K562 (cell line): Measurements from ENCODE around the gene AGO4. TPM values are rescaled to one million over a fixed set of nuclear protein-coding genes. Genes with fewer than 3 reads are reported as not detected.
"Not testable (repeated sequence)": the region's sequence is repeated elsewhere in the genome, so short reads cannot be mapped to it uniquely, and the experiment has no call there.

Experiments used
- EGR1 ChIP-seq: fragments of 450-650 bp; conservative IDR thresholded peaks from 2 replicates; pipeline ENCODE4 v1.6.1; 2017; ENCODE audit warnings: mild to moderate bottlenecking
- GABPA ChIP-seq: fragments of 200-800 bp; sonication (Bioruptor generic); conservative IDR thresholded peaks from 2 replicates; pipeline ENCODE4 v1.6.1; 2016; ENCODE audit warnings: low read depth, missing genetic modification characterization, missing compliant biosample characterization
- HDAC2 ChIP-seq: fragments of 450-650 bp; IDR thresholded peaks from 2 replicates; pipeline ENCODE4 v1.6.1; 2016; ENCODE audit warnings: mild to moderate bottlenecking
- HLTF ChIP-seq: fragments of 450-650 bp; IDR thresholded peaks from 2 replicates; pipeline ENCODE4 v1.6.1; 2016
- L3MBTL2 ChIP-seq: fragments of 450-650 bp; IDR thresholded peaks from 2 replicates; pipeline ENCODE4 v1.6.1; 2016; ENCODE audit warnings: mild to moderate bottlenecking, moderate library complexity
- MTA3 ChIP-seq: fragments of 450-650 bp; formaldehyde crosslinking; IDR thresholded peaks from 2 replicates; pipeline ENCODE4 v1.6.1; 2017; ENCODE audit warnings: mild to moderate bottlenecking, borderline replicate concordance
- POLR2B ChIP-seq: fragments of 450-650 bp; IDR thresholded peaks from 2 replicates; pipeline ENCODE4 v1.6.1; 2018; ENCODE audit warnings: low read depth; ENCODE audit not compliant: partially characterized antibody
- RBFOX2 ChIP-seq: fragments of 200-400 bp; formaldehyde crosslinking; IDR thresholded peaks from 2 replicates; pipeline ENCODE4 v1.6.1; 2017; ENCODE audit warnings: low read depth, mild to moderate bottlenecking, low read length, moderate library complexity
- ZBTB11 ChIP-seq, 3 experiments: fragments of 200-800 bp in 1 of 3; fragments of 250-450 bp in 1 of 3; fragments of 450-650 bp in 1 of 3; sonication (Bioruptor Pico) in 1 of 3; sonication (Bioruptor generic) in 1 of 3; formaldehyde crosslinking in 1 of 3; IDR thresholded peaks; 2 replicates each; pipeline versions ENCODE4 v1.6.1 to v1.8.0; 2016 to 2022; ENCODE audit warnings: mild to moderate bottlenecking in 2 of 3, missing genetic modification characterization in 2 of 3, missing compliant biosample characterization in 1 of 3, moderate library complexity in 1 of 3
- ZKSCAN8 ChIP-seq: fragments of 200-800 bp; sonication (Bioruptor generic); IDR thresholded peaks from 2 replicates; pipeline ENCODE4 v1.6.1; 2016; ENCODE audit warnings: missing genetic modification characterization, missing compliant biosample characterization
- polyA plus RNA-seq, 8 experiments: library from polyadenylated mRNA; depleted of rRNA in 4 of 8; stranded (reverse) in 5 of 8; unstranded in 3 of 8; fragments of >200 nt; fragmentation: Nextera tagmentation in 2 of 8; fragmentation: Illumina TruSeq in 1 of 8; extraction: Ambion mirVana in 2 of 8; extraction: Trizol in 1 of 8; gene quantifications; 2 replicates each; pipeline versions ENCODE4 v1.2.1 to v1.2.3, GENCODE V29; 2011 to 2014; ENCODE audit warnings: inconsistent platforms in 1 of 8, missing spikeins in 1 of 8
- total RNA-seq, 7 experiments: library from RNA; depleted of rRNA in 6 of 7; stranded (reverse); fragments of >200 nt in 6 of 7; fragmentation: Illumina TruSeq in 2 of 7; extraction: Trizol in 2 of 7; gene quantifications; 2 replicates each; pipeline versions ENCODE4 v1.2.1 to v1.2.3, GENCODE V29; 2011 to 2021; ENCODE audit warnings: low replicate concordance in 1 of 7
- TF ChIP-seq, protein P1 (sequence below), 2 experiments: fragments of 450-650 bp; conservative IDR thresholded peaks; 2 replicates each; pipeline ENCODE4 v1.6.1; 2017; ENCODE audit warnings: mild to moderate bottlenecking in 2 of 2, moderate library complexity in 2 of 2
- TF ChIP-seq, protein P2 (sequence below), 2 experiments: fragments of 450-650 bp in 1 of 2; sonication (generic) in 1 of 2; formaldehyde crosslinking in 1 of 2; IDR thresholded peaks; 2 replicates each; pipeline versions ENCODE4 v1.7.1 to v1.9.0; 2016 to 2022; ENCODE audit warnings: inconsistent platforms in 1 of 2, mild to moderate bottlenecking in 1 of 2, missing genetic modification reagents in 1 of 2

Gene AGO4
- total and polyA plus RNA-seq, 9 of the 15 experiments (the other 6 are each of a cell fraction or from before 2014, with no cell fraction given) = 1.3 to 10.5 (median 6.5) TPM

DNA sequence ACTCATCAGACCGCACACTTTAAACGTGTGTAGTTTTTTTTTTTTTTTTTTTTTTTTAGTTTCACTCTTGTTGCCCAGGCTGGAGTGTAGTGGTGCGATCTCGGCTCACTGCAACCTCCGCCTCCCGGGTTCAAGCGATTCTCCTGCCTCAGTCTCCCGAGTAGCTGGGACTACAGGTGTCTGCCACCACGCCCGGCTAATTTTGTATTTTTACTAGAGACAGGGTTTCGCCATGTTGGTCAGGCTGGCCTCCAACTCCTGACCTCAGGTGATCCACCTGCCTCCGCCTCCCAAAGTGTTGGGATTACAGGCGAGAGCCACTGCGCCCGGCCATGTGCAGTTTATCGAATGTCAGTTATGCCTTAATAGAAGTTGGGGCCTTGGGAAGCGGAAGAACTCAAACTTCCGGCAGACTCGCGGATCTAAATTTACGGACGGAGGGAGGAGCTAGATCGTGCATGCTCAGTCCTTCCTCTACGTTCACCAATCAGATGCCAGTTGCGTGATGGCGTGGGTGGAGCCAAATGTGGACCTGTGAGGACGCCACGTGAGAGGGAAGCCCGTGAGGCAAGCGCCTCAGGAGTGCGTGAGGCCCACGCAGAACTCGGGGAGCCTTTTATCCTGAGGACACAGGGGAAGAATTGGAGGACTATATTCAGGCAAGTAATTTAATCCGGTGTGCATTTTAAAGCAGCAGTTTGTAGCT, 61.6 kb downstream of the AGO4 start (continued):
- peak in 1 of 3 experiments; percentile 57; a peak in 1 of 6 replicates for TF ChIP-seq ZBTB11 (CRISPR knock-in tag; IDR thresholded peaks at IDR 0.05)
- peak; percentile 65; the same call in 1 of the 2 replicates for TF ChIP-seq ZKSCAN8 (CRISPR knock-in tag)
- peak; percentile 80 for TF ChIP-seq GABPA (tag)
- 0 out of 2 replicates have a peak, but pooled peaks have one; percentile 26 for TF ChIP-seq HDAC2
- TF ChIP-seq, protein P1, sequence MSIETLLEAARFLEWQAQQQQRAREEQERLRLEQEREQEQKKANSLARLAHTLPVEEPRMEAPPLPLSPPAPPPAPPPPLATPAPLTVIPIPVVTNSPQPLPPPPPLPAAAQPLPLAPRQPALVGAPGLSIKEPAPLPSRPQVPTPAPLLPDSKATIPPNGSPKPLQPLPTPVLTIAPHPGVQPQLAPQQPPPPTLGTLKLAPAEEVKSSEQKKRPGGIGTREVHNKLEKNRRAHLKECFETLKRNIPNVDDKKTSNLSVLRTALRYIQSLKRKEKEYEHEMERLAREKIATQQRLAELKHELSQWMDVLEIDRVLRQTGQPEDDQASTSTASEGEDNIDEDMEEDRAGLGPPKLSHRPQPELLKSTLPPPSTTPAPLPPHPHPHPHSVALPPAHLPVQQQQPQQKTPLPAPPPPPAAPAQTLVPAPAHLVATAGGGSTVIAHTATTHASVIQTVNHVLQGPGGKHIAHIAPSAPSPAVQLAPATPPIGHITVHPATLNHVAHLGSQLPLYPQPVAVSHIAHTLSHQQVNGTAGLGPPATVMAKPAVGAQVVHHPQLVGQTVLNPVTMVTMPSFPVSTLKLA (conservative IDR thresholded peaks at IDR 0.05) = peak; percentile 94 to 96
- TF ChIP-seq POLR2B = peak; percentile 79
- peak; percentile 93 for TF ChIP-seq L3MBTL2
- TF ChIP-seq RBFOX2 = peak; percentile 80
- TF ChIP-seq HLTF = 0 out of 2 replicates have a peak, but pooled peaks have one; percentile 9
- TF ChIP-seq, protein P2, sequence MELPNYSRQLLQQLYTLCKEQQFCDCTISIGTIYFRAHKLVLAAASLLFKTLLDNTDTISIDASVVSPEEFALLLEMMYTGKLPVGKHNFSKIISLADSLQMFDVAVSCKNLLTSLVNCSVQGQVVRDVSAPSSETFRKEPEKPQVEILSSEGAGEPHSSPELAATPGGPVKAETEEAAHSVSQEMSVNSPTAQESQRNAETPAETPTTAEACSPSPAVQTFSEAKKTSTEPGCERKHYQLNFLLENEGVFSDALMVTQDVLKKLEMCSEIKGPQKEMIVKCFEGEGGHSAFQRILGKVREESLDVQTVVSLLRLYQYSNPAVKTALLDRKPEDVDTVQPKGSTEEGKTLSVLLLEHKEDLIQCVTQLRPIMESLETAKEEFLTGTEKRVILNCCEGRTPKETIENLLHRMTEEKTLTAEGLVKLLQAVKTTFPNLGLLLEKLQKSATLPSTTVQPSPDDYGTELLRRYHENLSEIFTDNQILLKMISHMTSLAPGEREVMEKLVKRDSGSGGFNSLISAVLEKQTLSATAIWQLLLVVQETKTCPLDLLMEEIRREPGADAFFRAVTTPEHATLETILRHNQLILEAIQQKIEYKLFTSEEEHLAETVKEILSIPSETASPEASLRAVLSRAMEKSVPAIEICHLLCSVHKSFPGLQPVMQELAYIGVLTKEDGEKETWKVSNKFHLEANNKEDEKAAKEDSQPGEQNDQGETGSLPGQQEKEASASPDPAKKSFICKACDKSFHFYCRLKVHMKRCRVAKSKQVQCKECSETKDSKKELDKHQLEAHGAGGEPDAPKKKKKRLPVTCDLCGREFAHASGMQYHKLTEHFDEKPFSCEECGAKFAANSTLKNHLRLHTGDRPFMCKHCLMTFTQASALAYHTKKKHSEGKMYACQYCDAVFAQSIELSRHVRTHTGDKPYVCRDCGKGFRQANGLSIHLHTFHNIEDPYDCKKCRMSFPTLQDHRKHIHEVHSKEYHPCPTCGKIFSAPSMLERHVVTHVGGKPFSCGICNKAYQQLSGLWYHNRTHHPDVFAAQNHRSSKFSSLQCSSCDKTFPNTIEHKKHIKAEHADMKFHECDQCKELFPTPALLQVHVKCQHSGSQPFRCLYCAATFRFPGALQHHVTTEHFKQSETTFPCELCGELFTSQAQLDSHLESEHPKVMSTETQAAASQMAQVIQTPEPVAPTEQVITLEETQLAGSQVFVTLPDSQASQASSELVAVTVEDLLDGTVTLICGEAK (IDR thresholded peaks at IDR 0.05) = peak; percentile 73; the same call in 1 of the 2 replicates
- TF ChIP-seq, protein P2 (CRISPR knock-in tag; IDR thresholded peaks at IDR 0.05) = not testable (repeated sequence)
- peak; percentile 34; the same call in 1 of the 2 replicates for TF ChIP-seq MTA3
- TF ChIP-seq EGR1 = peak; percentile 80
